ENCODE results near the gene XIRP1.
"Not testable (repeated sequence)": the region's sequence is repeated elsewhere in the genome, so short reads cannot be mapped to it uniquely, and the experiment has no call there.

Gene XIRP1

GRCh38 chr3:39181408-39182335 is 10.7 kb downstream of the XIRP1 start:
- no peak for ATAC-seq
- Mint-ChIP-seq H3K27me3 (no peaks in the 10 kb centered on the region), H3K4me3 (peak overlapping the region; percentile 51 to 79), H3K27ac (peak overlapping the region in 1 of 2 donors; percentile 21), H3K4me1 (peaks cover 40% of the 10 kb centered on the region), H3K9me3 (no peaks in the 10 kb centered on the region)
- no peak for DNase-seq

GRCh38 chr3:39180546-39181346 is 11.6 kb downstream of the XIRP1 start:
- peaks cover 0 to 4% of the 10 kb centered on the region in 2 donors for H3K9me3 Mint-ChIP-seq
- H3K4me1 Mint-ChIP-seq = peaks cover 49% of the 10 kb centered on the region
- peak; percentile 87 for ATAC-seq
- peak overlapping the region; percentile 35 to 67 for H3K27ac Mint-ChIP-seq
- H3K4me3 Mint-ChIP-seq = peak overlapping the region; percentile 79 to 83
- peak; percentile 85 to 86 for DNase-seq
- H3K27me3 Mint-ChIP-seq = no peaks in the 10 kb centered on the region

GRCh38 chr3:39180183-39180545 is 12.2 kb downstream of the XIRP1 start:
- peaks cover 0 to 6% of the 10 kb centered on the region in 2 donors for H3K9me3 Mint-ChIP-seq
- DNase-seq = no peak
- H3K27me3 Mint-ChIP-seq = no peaks in the 10 kb centered on the region
- ATAC-seq = peak; percentile 16
- peak overlapping the region; percentile 79 to 83 for H3K4me3 Mint-ChIP-seq
- peaks cover 51% of the 10 kb centered on the region for H3K4me1 Mint-ChIP-seq
- peak overlapping the region; percentile 35 to 67 for H3K27ac Mint-ChIP-seq

GRCh38 chr3:39178553-39178952 is 13.8 kb downstream of the XIRP1 start:
- Mint-ChIP-seq H3K27me3 (no peaks in the 10 kb centered on the region), H3K27ac (peak overlapping the region in 1 of 2 donors; percentile 0), H3K9me3 (peaks cover 0 to 6% of the 10 kb centered on the region in 2 donors), H3K4me1 (peaks cover 51% of the 10 kb centered on the region), H3K4me3 (peak overlapping the region; percentile 54 to 64)
- no peak for DNase-seq
- no peak for ATAC-seq

- ATAC-seq (peak; percentile 50), DNase-seq (peak; percentile 48 to 68)
- H3K27ac Mint-ChIP-seq = peak overlapping the region in 1 of 2 donors; percentile 33
- H3K4me1 Mint-ChIP-seq = peaks cover 54% of the 10 kb centered on the region
- H3K27me3 Mint-ChIP-seq = no peaks in the 10 kb centered on the region
- H3K4me3 Mint-ChIP-seq = peak overlapping the region; percentile 22 to 77
- peaks cover 0 to 6% of the 10 kb centered on the region in 2 donors for H3K9me3 Mint-ChIP-seq
These were observed 14.6 kb downstream of the XIRP1 start for GRCh38 chr3:39177708-39178332.

GRCh38 chr3:39176025-39176714 is 16.2 kb downstream of the XIRP1 start:
- DNase-seq = no peak

GRCh38 chr3:39173318-39174125 is 18.9 kb downstream of the XIRP1 start:
- Mint-ChIP-seq H3K27ac (no peak overlapping the region), H3K4me3 (no peak overlapping the region), H3K4me1 (peaks cover 31% of the 10 kb centered on the region), H3K9me3 (peaks cover 0 to 6% of the 10 kb centered on the region in 2 donors), H3K27me3 (no peaks in the 10 kb centered on the region)
- DNase-seq (no peak), ATAC-seq (no peak)

More at GRCh38 chr3:39176025-39176714, 16.2 kb downstream of the XIRP1 start:
- Mint-ChIP-seq H3K4me3 (no peak overlapping the region), H3K9me3 (peaks cover 0 to 6% of the 10 kb centered on the region in 2 donors), H3K27me3 (no peaks in the 10 kb centered on the region), H3K4me1 (peaks cover 55% of the 10 kb centered on the region), H3K27ac (peak overlapping the region in 1 of 2 donors; percentile 10)
- no peak for ATAC-seq

GRCh38 chr3:39171860-39172259 is 20.5 kb downstream of the XIRP1 start:
- DNase-seq = no peak
- no peak for ATAC-seq
- no peaks in the 10 kb centered on the region for H3K27me3 Mint-ChIP-seq
- peaks cover 23% of the 10 kb centered on the region for H3K4me1 Mint-ChIP-seq
- H3K9me3 Mint-ChIP-seq = peaks cover 0 to 6% of the 10 kb centered on the region in 2 donors
- no peak overlapping the region for H3K27ac Mint-ChIP-seq
- H3K4me3 Mint-ChIP-seq = no peak overlapping the region

- H3K4me3 Mint-ChIP-seq, DNase-seq, ATAC-seq, H3K9me3 Mint-ChIP-seq, H3K27me3 Mint-ChIP-seq, H3K27ac Mint-ChIP-seq: not testable (repeated sequence)
- peaks cover 23% of the 10 kb centered on the region for H3K4me1 Mint-ChIP-seq
These were observed 21.5 kb downstream of the XIRP1 start for GRCh38 chr3:39170877-39171276.

GRCh38 chr3:39170461-39170860 is 21.9 kb downstream of the XIRP1 start:
- H3K4me1 Mint-ChIP-seq = peaks cover 21% of the 10 kb centered on the region
- no peak overlapping the region for H3K27ac Mint-ChIP-seq
- no peak for ATAC-seq
- no peak overlapping the region for H3K4me3 Mint-ChIP-seq
- no peak for DNase-seq
- no peaks in the 10 kb centered on the region for H3K9me3 Mint-ChIP-seq
- no peaks in the 10 kb centered on the region for H3K27me3 Mint-ChIP-seq

- H3K27me3 Mint-ChIP-seq = no peaks in the 10 kb centered on the region
- H3K27ac Mint-ChIP-seq = no peak overlapping the region
- H3K4me3 Mint-ChIP-seq = no peak overlapping the region
- peaks cover 21% of the 10 kb centered on the region for H3K4me1 Mint-ChIP-seq
- ATAC-seq (no peak), DNase-seq (no peak)
- no peaks in the 10 kb centered on the region for H3K9me3 Mint-ChIP-seq
These were observed 22.7 kb downstream of the XIRP1 start for GRCh38 chr3:39169712-39170111.

- DNase-seq (no peak), ATAC-seq (no peak)
- Mint-ChIP-seq H3K4me1 (peaks cover 21% of the 10 kb centered on the region), H3K4me3 (no peak overlapping the region), H3K27ac (peak overlapping the region in 1 of 2 donors; percentile 65), H3K27me3 (no peaks in the 10 kb centered on the region), H3K9me3 (no peaks in the 10 kb centered on the region)
These were observed 24.1 kb downstream of the XIRP1 start for GRCh38 chr3:39168156-39168780.

GRCh38 chr3:39166932-39167532 is 25.4 kb downstream of the XIRP1 start:
- Mint-ChIP-seq H3K27ac (no peak overlapping the region), H3K27me3 (no peaks in the 10 kb centered on the region), H3K4me1 (peaks cover 13% of the 10 kb centered on the region), H3K9me3 (no peaks in the 10 kb centered on the region), H3K4me3 (no peak overlapping the region)
- no peak for DNase-seq
- no peak for ATAC-seq
